Measurements from ENCODE around the gene NRSN2.
"Not testable (repeated sequence)": the region's sequence is repeated elsewhere in the genome, so short reads cannot be mapped to it uniquely, and the experiment has no call there.

NRSN2 gene

GRCh38 chr20:385448-385847 lies 38.5 kb downstream of the NRSN2 start:
- Mint-ChIP-seq H3K9me3 (no peaks in the 10 kb centered on the region), H3K27ac (no peak overlapping the region), H3K27me3 (ENCODE audit: low read depth) (no peaks in the 10 kb centered on the region), H3K4me1 (ENCODE audit: low read depth) (peaks cover 19% of the 10 kb centered on the region), H3K4me3 (no peak overlapping the region), H3K36me3 (ENCODE audit: low read depth) (peaks cover 29% of the 10 kb centered on the region)

DNA sequence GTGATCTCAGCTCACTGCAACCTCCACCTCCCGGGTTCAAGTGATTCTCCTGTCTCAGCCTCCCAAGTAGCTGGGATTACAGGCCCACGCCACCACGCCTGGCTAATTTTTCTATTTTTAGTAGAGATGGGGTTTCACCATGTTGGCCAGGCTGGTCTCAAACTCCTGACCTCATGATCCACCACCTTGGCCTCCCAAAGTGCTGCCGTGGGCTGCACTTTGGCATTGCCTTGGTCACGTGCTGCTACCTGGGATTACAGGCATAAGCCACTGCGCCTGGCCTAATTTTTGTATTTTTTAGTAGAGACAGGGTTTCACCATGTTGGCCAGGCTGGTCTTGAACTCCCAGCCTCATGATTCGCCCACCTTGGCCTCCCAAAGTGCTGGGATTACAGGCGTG lies 39.7 kb downstream of the NRSN2 start:
- H3K9me3 Mint-ChIP-seq; H3K27ac Mint-ChIP-seq; H3K4me3 Mint-ChIP-seq; H3K27me3 Mint-ChIP-seq (ENCODE audit: low read depth): not testable (repeated sequence)
- Mint-ChIP-seq H3K36me3 (ENCODE audit: low read depth) (peaks cover 34% of the 10 kb centered on the region), H3K4me1 (ENCODE audit: low read depth) (peaks cover 19% of the 10 kb centered on the region)

DNA sequence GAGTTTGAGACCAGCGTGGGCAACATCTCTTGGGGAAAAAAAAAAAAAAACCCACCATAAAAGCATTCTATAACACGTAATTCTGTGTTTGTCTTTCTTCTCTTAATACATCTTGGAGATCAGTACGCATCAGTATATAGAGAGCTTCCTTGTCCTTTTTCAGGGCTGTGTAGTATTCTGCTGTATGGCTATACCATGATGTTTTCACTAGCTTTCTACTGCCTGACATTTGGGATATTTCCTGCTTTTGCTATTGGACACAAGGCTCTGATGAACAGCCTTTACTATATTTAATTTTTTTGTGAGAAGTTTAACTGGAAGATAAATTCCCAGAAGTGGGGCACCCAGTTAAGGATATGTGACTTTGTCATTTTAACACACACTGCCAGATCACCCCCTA lies 40.6 kb downstream of the NRSN2 start:
- H3K27me3 Mint-ChIP-seq (ENCODE audit: low read depth) = no peaks in the 10 kb centered on the region
- H3K9me3 Mint-ChIP-seq = no peaks in the 10 kb centered on the region
- peaks cover 34% of the 10 kb centered on the region for H3K36me3 Mint-ChIP-seq (ENCODE audit: low read depth)
- peaks cover 14% of the 10 kb centered on the region for H3K4me1 Mint-ChIP-seq (ENCODE audit: low read depth)
- H3K4me3 Mint-ChIP-seq = no peak overlapping the region
- no peak overlapping the region for H3K27ac Mint-ChIP-seq

DNA sequence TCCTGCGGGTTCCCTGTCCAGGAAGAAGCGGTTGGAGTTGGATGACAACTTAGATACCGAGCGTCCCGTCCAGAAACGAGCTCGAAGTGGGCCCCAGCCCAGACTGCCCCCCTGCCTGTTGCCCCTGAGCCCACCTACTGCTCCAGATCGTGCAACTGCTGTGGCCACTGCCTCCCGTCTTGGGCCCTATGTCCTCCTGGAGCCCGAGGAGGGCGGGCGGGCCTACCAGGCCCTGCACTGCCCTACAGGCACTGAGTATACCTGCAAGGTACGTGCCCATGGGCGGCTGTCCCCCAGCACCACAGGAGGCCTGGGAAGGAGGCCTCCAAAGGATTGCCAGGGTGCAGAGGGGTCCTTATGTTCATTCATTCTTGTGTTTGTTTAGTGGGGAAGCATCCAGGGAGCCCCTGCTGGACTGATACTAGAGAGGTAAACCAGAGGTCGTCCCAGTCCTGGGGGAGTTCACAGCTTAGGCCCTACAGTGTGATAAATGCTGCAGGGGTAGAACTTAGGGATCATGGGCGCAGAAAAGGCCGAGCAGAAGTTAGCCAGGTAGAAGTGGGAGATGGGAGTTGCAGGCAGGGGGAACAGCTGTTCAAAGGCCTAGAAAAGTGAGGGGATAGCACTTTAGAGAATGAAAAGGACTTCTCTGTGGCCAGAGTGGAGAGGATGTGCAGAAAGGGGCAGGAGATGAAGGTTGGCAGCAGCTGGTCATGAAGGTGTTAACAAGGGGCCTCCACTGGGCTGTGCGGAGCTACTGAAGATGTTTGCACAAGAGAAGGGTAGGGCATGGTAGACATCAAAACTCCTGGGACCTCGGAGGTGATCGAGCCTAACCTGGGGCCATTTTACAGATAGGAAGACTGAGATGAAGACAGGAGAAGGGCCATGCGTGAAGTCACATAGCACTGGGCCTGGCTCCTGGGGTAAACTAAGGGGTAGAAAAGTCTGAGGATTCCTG lies 41.4 kb downstream of the NRSN2 start:
- Mint-ChIP-seq H3K27ac (no peak overlapping the region), H3K27me3 (ENCODE audit: low read depth) (no peaks in the 10 kb centered on the region), H3K9me3 (no peaks in the 10 kb centered on the region), H3K4me1 (ENCODE audit: low read depth) (peaks cover 11% of the 10 kb centered on the region), H3K36me3 (ENCODE audit: low read depth) (peaks cover 38% of the 10 kb centered on the region), H3K4me3 (no peak overlapping the region)

DNA sequence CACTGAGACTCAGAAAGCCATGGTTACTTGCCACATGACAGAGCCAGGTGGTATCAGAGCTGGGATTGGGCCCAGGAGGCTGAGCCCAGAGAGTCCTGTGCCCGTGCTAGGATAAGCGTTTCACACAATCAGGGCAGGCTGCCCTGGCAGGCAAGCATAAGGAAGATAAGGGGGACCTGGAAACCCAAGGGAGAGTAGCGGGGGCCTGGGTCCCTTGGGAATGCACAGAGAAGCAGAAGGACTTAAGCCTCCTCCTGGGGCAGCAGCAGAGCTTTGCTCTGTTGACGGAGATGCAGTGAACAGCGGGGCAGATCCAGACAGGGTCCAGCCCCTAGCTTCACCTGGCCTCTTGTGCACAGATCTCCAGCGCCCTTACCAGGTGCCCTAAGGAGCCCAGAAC lies 42.3 kb downstream of the NRSN2 start:
- H3K27ac Mint-ChIP-seq = no peak overlapping the region
- no peaks in the 10 kb centered on the region for H3K27me3 Mint-ChIP-seq (ENCODE audit: low read depth)
- H3K4me3 Mint-ChIP-seq = no peak overlapping the region
- H3K9me3 Mint-ChIP-seq = no peaks in the 10 kb centered on the region
- peaks cover 38% of the 10 kb centered on the region for H3K36me3 Mint-ChIP-seq (ENCODE audit: low read depth)
- H3K4me1 Mint-ChIP-seq (ENCODE audit: low read depth) = peaks cover 3% of the 10 kb centered on the region

- Mint-ChIP-seq H3K36me3 (ENCODE audit: low read depth) (peaks cover 39% of the 10 kb centered on the region), H3K27me3 (ENCODE audit: low read depth) (no peaks in the 10 kb centered on the region), H3K9me3 (no peaks in the 10 kb centered on the region), H3K4me1 (ENCODE audit: low read depth) (no peaks in the 10 kb centered on the region), H3K27ac (no peak overlapping the region), H3K4me3 (no peak overlapping the region)
Measured at GRCh38 chr20:391041-391711, 44.3 kb downstream of the NRSN2 start.

GRCh38 chr20:393296-393695 lies 46.4 kb downstream of the NRSN2 start:
- H3K27ac Mint-ChIP-seq; H3K4me1 Mint-ChIP-seq (ENCODE audit: low read depth); H3K9me3 Mint-ChIP-seq; H3K27me3 Mint-ChIP-seq (ENCODE audit: low read depth); H3K4me3 Mint-ChIP-seq: not testable (repeated sequence)
- H3K36me3 Mint-ChIP-seq (ENCODE audit: low read depth) = peaks cover 36% of the 10 kb centered on the region

DNA sequence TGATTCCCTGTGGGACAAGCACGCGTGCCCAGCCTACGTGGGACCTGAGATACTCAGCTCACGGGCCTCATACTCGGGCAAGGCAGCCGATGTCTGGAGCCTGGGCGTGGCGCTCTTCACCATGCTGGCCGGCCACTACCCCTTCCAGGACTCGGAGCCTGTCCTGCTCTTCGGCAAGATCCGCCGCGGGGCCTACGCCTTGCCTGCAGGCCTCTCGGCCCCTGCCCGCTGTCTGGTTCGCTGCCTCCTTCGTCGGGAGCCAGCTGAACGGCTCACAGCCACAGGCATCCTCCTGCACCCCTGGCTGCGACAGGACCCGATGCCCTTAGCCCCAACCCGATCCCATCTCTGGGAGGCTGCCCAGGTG lies 49.3 kb downstream of the NRSN2 start:
- Mint-ChIP-seq H3K9me3 (no peaks in the 10 kb centered on the region), H3K27me3 (ENCODE audit: low read depth) (no peaks in the 10 kb centered on the region), H3K36me3 (ENCODE audit: low read depth) (peaks cover 25% of the 10 kb centered on the region), H3K27ac (no peak overlapping the region), H3K4me1 (ENCODE audit: low read depth) (peaks cover 5% of the 10 kb centered on the region), H3K4me3 (no peak overlapping the region)

- Mint-ChIP-seq H3K27ac (no peak overlapping the region), H3K36me3 (ENCODE audit: low read depth) (peaks cover 21% of the 10 kb centered on the region), H3K27me3 (ENCODE audit: low read depth) (no peaks in the 10 kb centered on the region), H3K4me1 (ENCODE audit: low read depth) (peaks cover 7% of the 10 kb centered on the region), H3K9me3 (no peaks in the 10 kb centered on the region), H3K4me3 (no peak overlapping the region)
Measured at GRCh38 chr20:396619-397431, 49.9 kb downstream of the NRSN2 start.

GRCh38 chr20:397432-398237 lies 50.7 kb downstream of the NRSN2 start:
- no peak overlapping the region for H3K4me3 Mint-ChIP-seq
- no peaks in the 10 kb centered on the region for H3K9me3 Mint-ChIP-seq
- H3K36me3 Mint-ChIP-seq (ENCODE audit: low read depth) = peaks cover 20% of the 10 kb centered on the region
- H3K4me1 Mint-ChIP-seq (ENCODE audit: low read depth) = peaks cover 14% of the 10 kb centered on the region
- no peaks in the 10 kb centered on the region for H3K27me3 Mint-ChIP-seq (ENCODE audit: low read depth)
- H3K27ac Mint-ChIP-seq = no peak overlapping the region

DNA sequence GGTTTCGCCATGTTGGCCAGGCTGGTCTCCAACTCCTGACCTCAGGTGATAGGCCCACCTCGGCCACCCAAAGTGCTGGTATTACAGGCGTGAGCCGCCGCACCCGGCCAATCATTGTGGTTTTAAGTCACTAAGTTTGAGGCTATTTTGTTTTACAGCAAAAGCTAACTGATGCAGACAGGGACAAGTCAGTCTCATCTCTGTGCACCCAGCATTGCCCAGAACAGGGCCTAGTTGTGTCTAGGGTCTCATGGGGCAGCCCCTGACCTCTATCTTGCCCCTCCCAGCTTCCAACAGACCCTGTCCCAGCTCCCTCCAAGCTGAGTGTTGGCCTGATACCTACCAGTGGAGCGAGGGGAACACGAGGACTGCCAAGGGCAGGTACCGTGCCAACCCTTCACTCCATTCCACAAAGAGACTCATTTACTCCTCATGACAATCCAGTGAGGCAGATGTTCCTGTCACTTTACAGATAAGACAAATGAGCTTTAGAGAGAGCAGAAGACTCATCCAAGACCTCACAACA lies 52.3 kb downstream of the NRSN2 start:
- peaks cover 21% of the 10 kb centered on the region for H3K4me1 Mint-ChIP-seq (ENCODE audit: low read depth)
- no peak overlapping the region for H3K4me3 Mint-ChIP-seq
- peaks cover 12% of the 10 kb centered on the region for H3K36me3 Mint-ChIP-seq (ENCODE audit: low read depth)
- H3K9me3 Mint-ChIP-seq = peaks cover 10% of the 10 kb centered on the region
- no peaks in the 10 kb centered on the region for H3K27me3 Mint-ChIP-seq (ENCODE audit: low read depth)
- H3K27ac Mint-ChIP-seq = peak overlapping the region; percentile 57

GRCh38 chr20:400128-400453 lies 53.2 kb downstream of the NRSN2 start:
- Mint-ChIP-seq H3K27me3 (ENCODE audit: low read depth) (no peaks in the 10 kb centered on the region), H3K36me3 (ENCODE audit: low read depth) (peaks cover 10% of the 10 kb centered on the region), H3K4me1 (ENCODE audit: low read depth) (peaks cover 22% of the 10 kb centered on the region), H3K27ac (no peak overlapping the region), H3K4me3 (no peak overlapping the region), H3K9me3 (peaks cover 10% of the 10 kb centered on the region)

GRCh38 chr20:400454-401275 lies 53.8 kb downstream of the NRSN2 start:
- Mint-ChIP-seq H3K4me3 (no peak overlapping the region), H3K4me1 (ENCODE audit: low read depth) (peaks cover 25% of the 10 kb centered on the region), H3K36me3 (ENCODE audit: low read depth) (peaks cover 7% of the 10 kb centered on the region), H3K27ac (peak overlapping the region; percentile 10), H3K27me3 (ENCODE audit: low read depth) (no peaks in the 10 kb centered on the region), H3K9me3 (peaks cover 10% of the 10 kb centered on the region)
